Activated CD4-positive, alpha-beta T cell treated with anti-CD3 and anti-CD28 coated beads for 1 hour (primary cell): Measurements from ENCODE around the gene CCDC184.
"Not testable (repeated sequence)": the region's sequence is repeated elsewhere in the genome, so short reads cannot be mapped to it uniquely, and the experiment has no call there.

Experiments
- DNase-seq: peaks from one replicate; pipeline ENCODE4 v3.0.0-alpha.2; 2020

Gene CCDC184

GRCh38 chr12:48180424-48180823 lies 3.0 kb upstream of the CCDC184 start:
- no peak for DNase-seq

- DNase-seq, result no peak
These were observed 2.5 kb upstream of the CCDC184 start for GRCh38 chr12:48180857-48181495.

- no peak for DNase-seq
These were observed 813 bp upstream of the CCDC184 start for GRCh38 chr12:48182631-48183030.

GRCh38 chr12:48183876-48184548 lies 568 bp downstream of the CCDC184 start:
- DNase-seq, result no peak

GRCh38 chr12:48184549-48184922 lies 1.1 kb downstream of the CCDC184 start:
- DNase-seq, result no peak

GRCh38 chr12:48185181-48185919 lies 1.9 kb downstream of the CCDC184 start:
- DNase-seq, result no peak

- no peak for DNase-seq
These were observed 4.7 kb downstream of the CCDC184 start for GRCh38 chr12:48187916-48188695.

GRCh38 chr12:48189331-48190125 lies 6.1 kb downstream of the CCDC184 start:
- DNase-seq, result peak; percentile 48

GRCh38 chr12:48191096-48191495 lies 7.7 kb downstream of the CCDC184 start:
- DNase-seq, result no peak

- no peak for DNase-seq
These were observed 9.4 kb downstream of the CCDC184 start for GRCh38 chr12:48192861-48193260.

GRCh38 chr12:48193623-48194022 lies 10.2 kb downstream of the CCDC184 start:
- DNase-seq, result no peak

GRCh38 chr12:48194799-48195201 lies 11.4 kb downstream of the CCDC184 start:
- DNase-seq, result no peak

- no peak for DNase-seq
These were observed 14.1 kb downstream of the CCDC184 start for GRCh38 chr12:48197549-48197970.

- DNase-seq, result peak; percentile 82
These were observed 14.7 kb downstream of the CCDC184 start for GRCh38 chr12:48197971-48198671.

GRCh38 chr12:48198672-48198971 lies 15.2 kb downstream of the CCDC184 start:
- DNase-seq, result no peak

GRCh38 chr12:48198985-48199384 lies 15.5 kb downstream of the CCDC184 start:
- DNase-seq, result no peak

GRCh38 chr12:48199774-48200221 lies 16.4 kb downstream of the CCDC184 start:
- no peak for DNase-seq

- no peak for DNase-seq
These were observed 17.6 kb downstream of the CCDC184 start for GRCh38 chr12:48201091-48201490.

GRCh38 chr12:48201516-48201915 lies 18.1 kb downstream of the CCDC184 start:
- no peak for DNase-seq

- DNase-seq, result no peak
These were observed 19.3 kb downstream of the CCDC184 start for GRCh38 chr12:48202766-48203165.

GRCh38 chr12:48203192-48203591 lies 19.7 kb downstream of the CCDC184 start, which contains the start of gene OR10AD1:
Gene OR10AD1 (minus strand): TSS chr12:48203292. CDS start chr12:48203292, 0 bp downstream.
- DNase-seq, result no peak

- not testable (repeated sequence) for DNase-seq
These were observed 26.1 kb downstream of the CCDC184 start for GRCh38 chr12:48209495-48209894.
